SK-N-SH (cell line): ENCODE measurements around the gene THADA.

Source experiments
- CTCF ChIP-seq: fragments of 200-600 bp; sonication (generic); IDR thresholded peaks from 2 replicates; pipeline ENCODE4 v1.6.1; 2017; ENCODE audit warnings: antibody characterized with exemption, mild to moderate bottlenecking, moderate library complexity
- GATA2 ChIP-seq: sonication (generic); formaldehyde crosslinking; IDR thresholded peaks from 2 replicates; pipeline ENCODE4 v1.5.0; 2020; ENCODE audit warnings: mild to moderate bottlenecking, missing genetic modification reagents
- PBX3 ChIP-seq: IDR thresholded peaks from 2 replicates; pipeline ENCODE4; 2012
- YY1 ChIP-seq: IDR thresholded peaks from 2 replicates; pipeline ENCODE4 v1.4.0; 2012; ENCODE audit warnings: low read depth, mild to moderate bottlenecking

- TF ChIP-seq YY1, result no peak
- no peak for TF ChIP-seq PBX3
- TF ChIP-seq GATA2 (CRISPR knock-in tag), result no peak
- TF ChIP-seq CTCF, result no peak
Measured at GRCh38 chr2:43285987-43286386, 309.9 kb downstream of the THADA start.
